Colon (tissue), 2 donors: ENCODE data around the gene CNTRL.

Experiments used
- FAIRE-seq: peaks from 2 replicates; lab custom pipeline; 2012; peaks lifted over from hg19 to GRCh38; lab: Jason Lieb, UNC
- donor health status: control.
- donor health status: control.

CNTRL gene

GRCh38 chr9:121201738-121202533, 127.2 kb downstream of the CNTRL start, which contains the start of gene RAB14:
Gene RAB14 (minus strand): TSS chr9:121201869. CDS start chr9:121193412, 8,457 bp downstream.
- no peak for FAIRE-seq

DNA sequence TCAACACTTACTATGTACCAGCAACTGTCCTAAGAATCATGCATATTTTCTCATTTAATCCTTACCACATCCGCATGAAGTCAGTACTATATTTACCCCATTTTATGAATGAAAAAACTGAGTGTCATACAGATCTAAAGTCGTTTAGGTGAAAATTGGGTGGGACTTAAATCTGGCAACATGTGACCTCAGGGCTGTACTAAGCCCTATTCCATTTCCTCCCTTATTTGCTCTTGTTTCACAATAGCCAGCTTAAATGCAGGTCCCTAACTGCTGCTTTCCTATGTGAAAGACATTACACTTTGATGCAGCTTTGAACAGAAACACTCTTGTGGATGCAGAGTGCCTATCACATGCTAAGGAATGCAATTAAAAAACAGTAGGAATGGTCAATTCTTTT, 129.4 kb downstream of the CNTRL start:
- FAIRE-seq: no peak

- no peak for FAIRE-seq
Observed at GRCh38 chr9:121204611-121205010, 129.9 kb downstream of the CNTRL start.

DNA sequence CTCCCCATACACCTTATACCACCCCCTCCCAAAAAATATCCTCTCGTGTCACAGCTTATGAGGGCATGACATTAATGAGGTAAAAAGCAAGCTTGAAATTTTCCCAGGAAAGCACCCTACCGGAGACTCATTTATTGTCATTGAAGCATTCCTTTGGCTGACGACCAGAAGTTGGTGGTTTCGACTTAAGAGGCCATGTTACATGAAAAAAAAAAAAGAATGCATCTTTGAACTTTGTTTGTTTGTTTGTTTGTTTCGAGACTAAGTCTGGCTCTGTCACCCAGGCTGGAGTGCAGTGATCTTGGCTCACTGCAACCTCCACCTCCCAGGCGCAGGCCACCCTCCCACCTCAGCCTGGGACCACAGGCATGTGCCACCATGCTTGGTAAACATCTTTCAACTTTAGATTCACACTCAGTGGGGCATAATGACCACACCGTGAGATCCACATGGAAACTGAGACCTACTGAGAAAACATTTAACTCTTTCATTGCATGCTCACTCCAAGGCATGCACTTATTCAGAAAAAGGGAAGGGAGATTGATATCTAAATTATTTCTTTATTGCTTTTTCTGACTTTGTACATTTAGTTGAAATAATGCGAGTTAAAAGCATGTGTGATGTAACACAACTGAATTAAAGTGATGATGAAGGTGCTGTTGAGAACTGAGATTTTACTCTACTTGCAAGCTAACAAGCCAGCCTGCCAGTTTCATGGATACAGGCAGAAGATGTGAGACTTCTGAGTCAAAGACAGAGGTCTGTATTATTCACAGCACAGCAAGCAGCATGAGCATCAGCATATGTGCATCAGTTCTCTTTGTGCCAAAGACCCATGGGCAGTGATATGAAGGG, 132.0 kb downstream of the CNTRL start:
- no peak for FAIRE-seq

- FAIRE-seq: no peak
Observed at GRCh38 chr9:121207371-121207940, 132.7 kb downstream of the CNTRL start.

- no peak for FAIRE-seq
Observed at GRCh38 chr9:121210536-121210935, 135.8 kb downstream of the CNTRL start.

DNA sequence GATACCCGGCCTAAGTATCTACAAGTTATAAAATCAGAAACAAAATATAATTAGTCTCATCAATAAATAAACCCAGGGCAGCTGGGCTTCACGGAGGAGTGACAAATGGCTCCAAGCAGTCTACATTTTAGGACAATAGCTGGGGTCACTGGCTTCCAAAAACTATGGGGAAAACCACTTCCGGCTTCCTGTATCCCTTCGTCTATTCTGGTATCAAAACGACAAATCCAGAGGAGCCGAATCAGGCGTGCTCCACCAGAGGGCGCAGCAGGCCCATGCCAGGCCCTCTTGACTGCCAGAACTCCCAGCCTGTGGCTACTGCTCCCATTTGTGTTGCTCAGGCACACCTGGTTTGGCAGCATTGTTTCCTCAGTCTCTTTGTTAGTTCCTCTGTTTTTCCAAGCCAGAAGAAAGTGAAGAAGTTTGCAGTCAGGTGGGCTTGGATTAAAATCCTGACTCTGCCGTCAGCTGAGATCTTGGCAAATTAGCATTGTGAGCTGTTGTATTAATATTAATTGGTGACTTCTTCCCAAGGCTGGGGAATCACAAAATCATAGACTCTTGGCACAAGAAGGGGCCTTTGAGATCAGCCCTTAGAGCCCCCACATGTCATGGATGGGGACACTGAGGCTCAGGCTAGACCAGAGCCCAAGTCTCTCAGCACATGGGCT, 138.5 kb downstream of the CNTRL start:
- no peak for FAIRE-seq

GRCh38 chr9:121214005-121214404, 139.2 kb downstream of the CNTRL start:
- FAIRE-seq: no peak

DNA sequence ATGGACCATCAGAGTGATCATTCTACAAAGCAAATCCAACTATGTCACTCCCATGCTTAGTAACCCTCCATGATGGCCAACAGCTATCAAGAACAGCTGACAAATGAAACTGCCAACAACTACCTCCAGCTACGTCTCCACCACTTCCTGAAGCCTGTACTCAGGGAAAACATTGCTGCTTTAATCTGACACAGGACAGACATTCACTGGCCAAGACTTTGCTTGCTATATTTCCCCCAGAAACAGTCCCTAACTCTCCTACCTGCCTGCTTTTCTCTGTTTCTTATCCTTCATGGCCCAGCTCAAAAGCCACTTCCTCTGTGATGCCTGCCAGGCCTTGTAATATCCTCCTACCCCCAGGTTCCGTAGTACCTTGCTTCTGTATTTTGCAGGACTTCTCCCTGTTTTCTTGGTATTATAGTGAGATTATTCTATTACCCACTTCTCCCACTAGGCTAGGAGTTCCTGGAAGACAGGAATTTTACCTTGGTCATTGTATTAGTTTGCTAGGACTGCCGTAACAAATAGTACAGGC, 141.6 kb downstream of the CNTRL start:
- no peak for FAIRE-seq

DNA sequence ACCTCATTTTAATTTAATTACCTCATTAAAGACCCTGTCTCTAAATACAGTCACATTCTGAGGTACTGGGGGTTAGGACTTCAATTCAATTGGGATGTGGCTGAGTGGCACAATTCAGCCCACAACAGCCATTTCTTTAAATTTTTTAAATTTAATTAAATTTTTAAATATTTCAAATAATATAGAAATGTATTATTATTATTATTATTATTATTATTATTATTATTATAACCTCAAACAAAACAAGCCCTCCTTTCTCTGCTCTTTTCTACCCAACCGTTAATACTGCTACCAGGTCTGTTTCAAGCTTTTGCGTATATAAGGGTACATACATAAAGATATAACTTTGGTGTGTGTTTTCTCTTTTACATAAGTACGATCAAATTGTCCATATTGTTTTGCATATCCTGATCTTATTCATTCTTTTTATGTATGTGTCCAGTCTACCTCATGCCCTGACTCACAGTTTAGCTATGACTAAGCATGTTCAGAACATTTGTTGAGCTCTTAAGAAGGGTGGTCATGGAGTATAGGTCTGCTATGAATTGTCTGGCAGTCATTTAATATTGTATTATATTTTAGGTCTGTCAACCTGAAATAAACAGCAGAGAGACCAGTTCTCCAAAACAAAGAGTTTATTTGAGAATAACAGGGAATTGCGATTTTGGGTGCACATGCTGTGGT, 143.0 kb downstream of the CNTRL start:
- no peak for FAIRE-seq

- FAIRE-seq: no peak
Observed at GRCh38 chr9:121218357-121219027, 143.7 kb downstream of the CNTRL start.

DNA sequence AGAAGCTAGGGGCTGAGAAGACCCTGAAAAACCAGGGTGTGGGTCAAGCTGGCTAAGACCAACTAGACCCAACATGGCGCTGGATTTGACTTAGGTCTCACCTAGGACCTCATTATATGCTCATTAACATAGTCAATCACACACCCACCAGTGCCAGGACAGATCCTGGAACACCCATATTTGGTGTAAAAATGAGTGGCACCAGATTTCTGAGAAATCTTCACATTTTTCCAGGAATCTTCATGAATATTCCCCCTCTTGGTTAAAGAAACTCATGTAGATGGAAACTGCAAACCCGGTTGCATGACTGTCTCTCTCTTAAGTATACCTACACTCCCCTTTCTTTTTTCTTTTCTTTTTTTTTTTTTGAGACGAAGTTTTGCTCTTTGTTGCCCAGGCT, 144.8 kb downstream of the CNTRL start:
- no peak for FAIRE-seq

- no peak for FAIRE-seq
Observed at GRCh38 chr9:121220996-121221663, 146.4 kb downstream of the CNTRL start.

- FAIRE-seq: no peak
Observed at GRCh38 chr9:121221664-121222055, 146.9 kb downstream of the CNTRL start.

GRCh38 chr9:121222524-121223171, 147.9 kb downstream of the CNTRL start:
- no peak for FAIRE-seq

DNA sequence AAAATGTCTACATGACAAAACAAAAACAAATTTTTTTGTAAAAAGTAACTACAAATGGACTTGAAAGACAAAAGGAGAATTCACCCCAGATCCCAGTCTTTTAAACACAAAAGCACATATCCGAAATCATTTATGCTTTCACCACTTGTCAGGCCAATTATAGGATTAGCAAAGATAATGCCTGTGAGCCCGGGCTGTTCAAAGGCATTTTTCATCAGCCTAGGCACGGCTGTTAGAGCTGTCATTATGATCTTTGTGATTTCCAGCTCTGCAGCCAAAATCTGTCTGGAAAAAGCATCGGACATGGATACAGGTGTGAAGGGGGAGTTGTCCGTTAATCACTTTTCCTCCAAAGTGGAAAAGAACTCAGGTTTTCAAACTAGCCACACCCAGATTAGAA, 150.5 kb downstream of the CNTRL start:
- FAIRE-seq: no peak

GRCh38 chr9:121226175-121226574, 151.4 kb downstream of the CNTRL start:
- no peak for FAIRE-seq
